Stimulated activated CD8-positive, alpha-beta memory T cell treated with anti-CD3 and anti-CD28 coated beads, Interleukin-12 subunit alpha, Interleukin-12 subunit beta, amount 100 ng/mL, for 4 hours (primary cell): ENCODE measurements around the gene RIBC2.
"Not testable (repeated sequence)": the region's sequence is repeated elsewhere in the genome, so short reads cannot be mapped to it uniquely, and the experiment has no call there.

ENCODE experiments used
- DNase-seq: peaks from one replicate; pipeline ENCODE4 v3.0.0-alpha.2; 2020; ENCODE audit warnings: low read depth

The RIBC2 gene

DNA sequence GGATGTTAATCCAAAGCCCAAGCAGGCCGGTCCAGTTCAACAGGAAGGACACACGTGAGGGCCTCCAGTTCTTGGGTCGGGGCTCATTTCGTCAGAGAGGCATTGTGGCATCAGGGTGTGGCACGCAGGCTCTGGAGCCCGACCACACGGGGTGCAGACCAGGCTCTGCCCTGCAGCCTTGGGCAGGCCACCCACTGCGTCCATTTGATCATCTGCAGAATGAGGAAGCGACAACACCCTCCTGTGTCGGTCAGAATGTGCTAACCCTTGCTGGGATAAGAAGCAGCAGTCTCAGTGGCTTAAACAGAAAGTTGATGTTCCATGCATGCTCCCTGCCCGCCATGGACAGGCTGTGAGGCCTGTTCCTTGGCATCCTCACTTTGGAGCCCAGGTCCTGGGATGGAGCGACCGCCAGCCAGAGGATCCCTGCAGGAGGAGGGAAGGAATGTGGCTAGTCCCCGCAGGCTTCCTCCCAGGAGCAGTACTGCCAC is 10.8 kb downstream of the RIBC2 start:
- DNase-seq: no peak

DNA sequence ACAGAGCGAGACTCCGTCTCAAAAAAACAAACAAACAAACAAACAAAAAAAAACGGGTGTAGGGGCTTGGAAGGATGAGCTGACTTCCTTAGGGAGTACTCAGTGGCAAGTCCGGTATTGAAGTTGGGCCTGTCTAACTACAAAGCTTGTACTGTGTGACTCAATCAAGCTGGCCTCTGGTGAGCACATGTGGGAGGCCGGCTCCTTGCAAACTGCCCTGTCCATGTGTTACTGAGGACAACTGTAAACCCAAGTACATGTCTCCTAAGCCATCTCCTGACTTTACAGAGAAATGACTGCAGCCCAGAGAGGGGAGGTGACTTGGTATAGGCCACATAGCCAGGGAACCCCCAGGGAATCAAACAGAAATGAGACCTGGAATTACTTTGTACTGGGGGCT is 11.6 kb downstream of the RIBC2 start:
- DNase-seq: no peak

DNA sequence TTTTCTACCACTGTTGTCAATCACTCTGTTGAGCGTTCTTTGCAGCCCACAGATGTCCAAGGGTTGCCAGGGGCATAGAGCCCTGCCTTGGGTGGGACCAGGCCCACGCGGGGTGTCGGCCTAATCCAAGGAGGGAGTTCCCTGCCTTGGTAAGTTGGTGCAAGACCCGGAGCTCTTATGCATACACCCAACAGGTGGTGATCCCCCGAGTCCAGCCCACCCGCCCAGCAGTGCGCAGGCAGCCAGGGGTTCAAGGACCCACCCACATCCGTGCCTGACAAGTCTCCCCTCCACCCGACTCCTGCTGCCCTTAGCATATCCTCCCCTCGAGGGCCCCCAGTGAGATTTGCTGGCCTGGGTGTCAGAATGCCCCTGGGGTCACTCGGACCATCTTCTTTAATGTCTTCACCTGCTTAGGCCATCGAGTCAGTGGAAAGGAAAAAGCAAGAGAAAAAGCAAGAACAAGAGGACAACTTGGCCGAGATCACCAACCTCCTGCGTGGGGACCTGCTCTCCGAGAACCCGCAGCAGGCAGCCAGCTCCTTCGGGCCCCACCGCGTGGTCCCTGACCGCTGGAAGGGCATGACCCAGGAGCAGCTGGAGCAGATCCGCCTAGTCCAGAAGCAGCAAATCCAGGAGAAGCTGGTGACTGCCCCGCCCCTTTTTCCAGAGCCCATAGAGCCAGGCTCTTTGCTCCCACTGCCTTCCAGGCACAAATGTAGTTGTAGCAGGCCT is 12.2 kb downstream of the RIBC2 start:
- no peak for DNase-seq

DNA sequence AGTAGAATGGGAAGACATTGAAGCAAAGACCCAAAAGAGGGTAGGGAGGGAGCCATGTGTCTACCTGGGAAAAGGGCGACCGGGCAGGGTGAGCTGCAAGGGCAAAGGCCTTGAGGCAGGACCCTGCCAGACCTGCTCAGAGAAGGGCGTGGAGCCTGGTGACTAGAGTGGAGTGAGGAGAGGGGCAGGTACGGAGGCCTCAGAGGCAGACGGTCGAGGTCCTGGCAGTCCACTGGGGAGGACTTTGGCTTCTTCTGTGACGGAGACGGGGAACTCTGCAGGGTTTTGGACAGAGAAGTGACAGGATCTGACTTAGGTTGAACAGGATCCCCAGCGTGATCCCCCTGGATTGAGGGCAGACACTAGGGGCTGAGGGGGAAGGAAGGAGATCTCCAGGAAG is 12.9 kb downstream of the RIBC2 start:
- DNase-seq: no peak

GRCh38 chr22:45427114-45427513 is 13.6 kb downstream of the RIBC2 start:
- no peak for DNase-seq

GRCh38 chr22:45428391-45429385 is 15.2 kb downstream of the RIBC2 start:
- DNase-seq: no peak

DNA sequence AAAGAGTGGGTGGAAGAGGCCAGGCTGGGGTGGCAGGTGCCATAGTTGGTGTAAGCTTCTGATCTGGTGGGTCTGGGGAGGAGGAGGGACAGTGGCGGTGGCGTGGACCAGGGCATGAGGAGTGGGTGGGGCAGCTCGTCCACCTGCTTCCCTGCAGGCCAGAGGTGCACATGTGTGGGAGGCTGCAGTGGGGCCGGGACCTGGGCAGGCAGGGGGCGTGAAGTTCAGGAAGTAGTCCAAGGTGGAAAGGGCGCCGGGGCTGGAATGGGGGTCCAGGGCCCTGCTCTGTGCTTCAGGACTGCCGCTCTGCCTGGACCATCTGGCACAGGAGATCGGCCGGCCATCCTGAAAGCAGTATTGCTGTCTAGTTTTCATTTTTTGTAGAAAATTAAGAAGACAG is 15.9 kb downstream of the RIBC2 start:
- DNase-seq: no peak

GRCh38 chr22:45429981-45430775 is 16.7 kb downstream of the RIBC2 start:
- no peak for DNase-seq

DNA sequence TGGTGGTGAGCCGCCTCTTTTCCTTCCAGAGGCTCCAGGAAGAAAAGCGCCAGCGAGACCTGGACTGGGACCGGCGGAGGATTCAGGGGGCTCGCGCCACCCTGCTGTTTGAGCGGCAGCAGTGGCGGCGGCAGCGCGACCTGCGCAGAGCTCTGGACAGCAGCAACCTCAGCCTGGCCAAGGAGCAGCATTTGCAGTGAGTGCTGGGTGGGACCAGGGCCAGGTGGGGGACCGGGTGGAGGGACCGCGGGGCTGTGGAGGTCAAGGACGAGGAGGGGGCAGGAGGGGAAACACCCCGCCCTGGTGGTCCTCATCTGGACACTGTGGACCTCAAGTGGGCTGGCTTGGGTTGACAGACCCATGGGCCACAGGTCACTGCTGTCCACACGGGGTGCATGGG is 17.4 kb downstream of the RIBC2 start:
- DNase-seq: no peak

DNA sequence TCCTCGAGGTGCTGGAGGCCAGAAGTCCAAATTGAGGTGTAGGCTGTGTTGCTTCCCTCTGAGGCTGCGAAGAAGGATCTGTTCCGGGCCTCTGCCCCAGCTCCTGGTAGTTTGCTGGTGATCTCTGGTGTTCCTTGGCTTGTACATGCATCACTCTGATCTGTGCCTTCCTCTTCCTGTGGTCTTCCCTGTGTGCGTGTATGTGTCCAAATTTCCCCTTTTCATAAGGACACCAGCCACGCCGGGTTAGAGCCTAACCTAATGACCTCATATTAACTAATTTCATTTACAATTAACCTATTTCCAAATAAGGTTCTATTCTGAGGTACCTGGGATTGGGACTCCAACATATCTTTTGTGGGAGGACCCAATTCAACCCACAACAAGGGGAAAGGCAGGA is 21.5 kb downstream of the RIBC2 start:
- no peak for DNase-seq

DNA sequence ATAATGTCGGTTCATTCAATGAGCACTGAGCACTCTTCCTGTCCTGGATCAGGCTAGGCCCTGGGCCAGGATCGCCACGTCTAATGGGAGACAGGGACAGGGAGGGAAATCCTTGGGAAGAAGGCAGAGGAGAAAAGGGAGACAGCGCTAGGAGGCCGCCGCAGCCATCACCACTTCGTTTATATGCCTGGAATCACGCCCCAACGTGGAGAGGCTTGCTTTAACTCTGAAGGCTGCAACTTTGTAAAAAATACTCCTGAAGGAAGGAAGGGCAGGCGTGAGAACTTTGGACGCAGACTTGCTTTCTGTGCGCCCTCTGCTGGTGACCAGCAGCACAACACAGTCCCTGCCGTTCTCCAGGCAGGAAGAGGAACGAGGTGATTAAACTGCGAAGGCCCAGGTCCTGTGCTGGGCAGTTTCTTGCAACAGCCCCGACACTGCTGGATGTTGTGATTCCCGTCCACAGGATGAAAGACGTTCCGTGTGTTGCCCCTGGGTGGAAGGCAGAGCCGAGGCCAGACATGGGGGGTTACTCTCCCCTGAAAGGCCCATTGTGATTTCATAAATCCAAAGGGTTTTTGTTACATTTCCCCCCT is 22.1 kb downstream of the RIBC2 start:
- DNase-seq: peak; percentile 62

DNA sequence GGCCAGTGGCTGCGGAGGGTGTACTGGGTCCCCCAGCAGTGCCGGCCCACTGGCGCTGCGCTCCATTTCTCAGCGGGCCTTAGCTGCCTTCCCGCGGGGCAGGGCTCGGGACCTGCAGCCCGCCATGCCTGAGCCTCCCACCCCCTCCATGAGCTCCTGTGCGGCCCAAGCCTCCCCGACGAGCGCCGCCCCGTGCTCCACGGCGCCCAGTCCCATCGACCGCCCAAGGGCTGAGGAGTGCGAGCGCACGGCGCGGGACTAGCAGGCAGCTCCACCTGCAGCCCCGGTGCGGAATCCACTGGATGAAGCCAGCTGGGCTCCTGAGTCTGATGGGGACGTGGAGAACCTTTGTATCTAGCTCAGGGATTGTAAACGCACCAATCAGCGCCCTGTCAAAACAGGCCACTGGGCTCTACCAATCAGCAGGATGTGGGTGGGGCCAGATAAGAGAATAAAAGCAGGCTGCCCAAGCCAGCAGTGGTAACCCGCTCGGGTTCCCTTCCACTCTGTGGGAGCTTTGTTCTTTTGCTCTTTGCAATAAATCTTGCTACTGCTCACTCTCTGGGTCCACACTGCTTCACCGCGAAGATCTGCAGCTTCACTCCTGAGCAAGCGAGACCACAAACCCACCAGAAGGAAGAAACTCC is 23.5 kb downstream of the RIBC2 start:
- peak; percentile 18 for DNase-seq

DNA sequence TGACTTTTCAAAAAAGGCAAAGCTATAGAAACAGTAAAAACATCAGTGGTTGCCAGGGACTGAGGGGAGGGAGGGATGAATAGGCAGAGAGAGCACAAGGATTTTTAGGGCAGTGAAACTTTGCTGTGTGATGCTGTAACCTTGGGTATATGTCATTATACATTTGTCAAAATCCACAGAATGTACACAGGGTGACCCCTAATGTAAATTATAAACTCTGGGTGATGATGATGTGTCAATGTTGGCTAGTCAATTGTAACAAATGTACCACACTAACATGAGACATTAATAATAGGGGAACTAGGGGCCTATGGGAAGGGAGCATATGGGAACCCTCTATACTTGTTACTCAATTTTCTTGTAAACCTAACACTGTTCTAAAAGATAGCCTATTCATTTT is 24.8 kb downstream of the RIBC2 start:
- DNase-seq: no peak

DNA sequence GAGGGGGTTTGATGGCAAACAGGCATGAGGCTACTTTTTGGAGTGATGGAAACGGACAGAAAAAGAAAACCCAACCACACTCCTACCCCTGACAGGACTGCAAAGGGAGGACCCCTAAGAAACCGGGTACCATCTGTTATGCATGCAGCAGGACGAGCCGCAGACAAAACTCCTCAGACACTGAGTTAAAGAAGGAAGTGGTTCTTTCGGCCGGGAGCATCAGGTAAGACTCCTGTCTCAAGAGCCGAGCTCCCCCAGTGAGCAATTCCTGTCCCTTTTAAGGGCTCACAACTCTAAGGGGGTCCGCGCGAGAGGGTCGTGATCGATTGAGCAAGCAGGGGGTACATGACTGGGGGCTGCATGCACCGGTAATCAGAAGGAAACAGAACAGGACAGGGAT is 27.2 kb downstream of the RIBC2 start:
- not testable (repeated sequence) for DNase-seq

GRCh38 chr22:45441138-45441537 is 27.6 kb downstream of the RIBC2 start:
- DNase-seq: no peak

DNA sequence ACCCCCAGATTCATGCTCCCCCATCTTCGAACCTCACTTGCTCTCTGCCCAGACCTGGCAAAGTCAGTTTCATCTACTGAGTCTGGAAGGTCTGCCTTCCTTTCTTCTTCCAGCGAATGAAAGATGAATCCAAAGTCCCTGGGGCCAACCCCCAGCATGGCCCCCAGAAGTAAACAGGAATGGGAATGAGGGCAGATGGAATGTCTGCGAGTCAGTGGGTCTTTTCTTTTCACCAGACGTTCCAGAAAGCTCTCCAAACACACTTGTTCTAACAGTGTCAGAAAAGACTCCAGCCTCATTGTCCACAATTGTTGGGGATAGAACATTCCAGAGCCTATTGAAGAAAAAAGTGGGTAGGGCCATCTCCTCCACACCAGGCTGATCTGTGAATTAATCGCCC is 28.6 kb downstream of the RIBC2 start:
- DNase-seq: no peak

GRCh38 chr22:45444168-45444567 is 30.7 kb downstream of the RIBC2 start:
- DNase-seq: no peak

- no peak for DNase-seq
These were observed 31.7 kb downstream of the RIBC2 start for GRCh38 chr22:45445031-45445710.

- DNase-seq: no peak
These were observed 32.7 kb downstream of the RIBC2 start for GRCh38 chr22:45446216-45446615.

DNA sequence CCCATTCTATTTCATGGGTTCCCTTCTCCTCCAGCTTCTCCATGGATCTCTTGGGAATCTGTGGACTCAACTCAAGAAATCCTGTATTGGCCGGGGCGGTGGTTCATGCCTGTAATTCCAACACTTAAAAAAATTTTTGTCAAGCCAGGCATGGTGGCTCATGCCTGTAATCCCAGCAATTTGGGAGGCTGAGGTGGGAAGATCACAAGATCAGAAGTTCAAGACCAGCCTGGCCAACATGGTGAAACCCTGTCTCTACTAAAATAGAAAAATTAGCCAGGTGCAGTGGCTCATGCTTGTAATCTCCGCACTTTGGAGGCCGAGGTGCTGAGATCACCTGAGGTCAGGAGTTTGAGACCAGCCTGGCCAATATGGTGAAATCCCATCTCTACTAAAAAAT is 34.1 kb downstream of the RIBC2 start:
- not testable (repeated sequence) for DNase-seq

GRCh38 chr22:45448431-45448830 is 34.9 kb downstream of the RIBC2 start:
- DNase-seq: no peak
